ENCODE results near the gene LZTR1.
"Not testable (repeated sequence)": the region's sequence is repeated elsewhere in the genome, so short reads cannot be mapped to it uniquely, and the experiment has no call there.

Gene LZTR1

GRCh38 chr22:20999350-21000206 lies 17.5 kb downstream of the LZTR1 start:
- Histone ChIP-seq H3K9me3 (replicated peaks in 1 of 11) (no peaks in the 10 kb centered on the region), H3K4me3 (peak overlapping the region in 6 of 10 experiments; percentile 62 to 82 (median 77); a peak in 8 of 20 replicates), H3K27me3 (no peaks in the 10 kb centered on the region), H3K36me3 (peaks cover 29 to 61% (median 54%) of the 10 kb centered on the region in 11 experiments; a peak in 21 of 22 replicates), H3K4me2 (peak overlapping the region; percentile 96 to 100 (median 99)), H4K20me1 (peaks cover 0 to 64% (median 49%) of the 10 kb centered on the region in 11 experiments; a peak in 18 of 22 replicates), H3K4me1 (peaks cover 33 to 43% (median 37%) of the 10 kb centered on the region in 10 experiments), H3K27ac (peak overlapping the region in 2 of 11 experiments; percentile 95 to 98; a peak in 3 of 22 replicates), H3K9ac (peak overlapping the region; percentile 89 to 98 (median 95))
- TF ChIP-seq Cebpa-rat (IDR thresholded peaks at IDR 0.05) = no peak

- Histone ChIP-seq H3K27ac (peak overlapping the region; percentile 92 to 98 (median 96); a peak in 20 of 22 replicates), H3K9me3 (replicated peaks in 1 of 11) (no peaks in the 10 kb centered on the region), H3K4me3 (peak overlapping the region; percentile 62 to 82 (median 77)), H3K36me3 (peaks cover 29 to 53% (median 49%) of the 10 kb centered on the region in 11 experiments; a peak in 21 of 22 replicates), H3K4me1 (peaks cover 33 to 43% (median 37%) of the 10 kb centered on the region in 10 experiments), H3K9ac (peak overlapping the region; percentile 89 to 98 (median 95)), H4K20me1 (peaks cover 0 to 57% (median 46%) of the 10 kb centered on the region in 11 experiments; a peak in 18 of 22 replicates), H3K4me2 (peak overlapping the region; percentile 96 to 100 (median 99)), H3K27me3 (no peaks in the 10 kb centered on the region)
- no peak for TF ChIP-seq Cebpa-rat (IDR thresholded peaks at IDR 0.05)
Measured at GRCh38 chr22:21000207-21000986, 18.3 kb downstream of the LZTR1 start.

- no peaks in the 10 kb centered on the region for H3K9me3 ChIP-seq (replicated peaks in 1 of 11)
- H3K9ac ChIP-seq = peak overlapping the region; percentile 89 to 98 (median 95)
- peaks cover 33 to 43% (median 37%) of the 10 kb centered on the region in 10 experiments for H3K4me1 ChIP-seq
- no peak for TF ChIP-seq Cebpa-rat (IDR thresholded peaks at IDR 0.05)
- H3K27me3 ChIP-seq = no peaks in the 10 kb centered on the region
- H4K20me1 ChIP-seq = peaks cover 0 to 53% (median 44%) of the 10 kb centered on the region in 11 experiments; a peak in 18 of 22 replicates
- peaks cover 29 to 47% (median 44%) of the 10 kb centered on the region in 11 experiments; a peak in 21 of 22 replicates for H3K36me3 ChIP-seq
- peak overlapping the region; percentile 92 to 98 (median 96) for H3K27ac ChIP-seq
- H3K4me2 ChIP-seq = peak overlapping the region; percentile 96 to 100 (median 99)
- peak overlapping the region; percentile 62 to 82 (median 77) for H3K4me3 ChIP-seq
Measured at GRCh38 chr22:21000987-21001600, 19.0 kb downstream of the LZTR1 start.

GRCh38 chr22:21001601-21002325 lies 19.7 kb downstream of the LZTR1 start, which contains the start of gene THAP7:
Gene THAP7, minus strand, starts transcription at chr22:21002118. Its CDS starts 207 bp downstream, at chr22:21001911.
- Histone ChIP-seq H3K4me1 (peaks cover 33 to 43% (median 37%) of the 10 kb centered on the region in 10 experiments), H3K27me3 (no peaks in the 10 kb centered on the region), H3K9me3 (replicated peaks in 1 of 11) (no peaks in the 10 kb centered on the region), H4K20me1 (peaks cover 0 to 46% (median 41%) of the 10 kb centered on the region in 11 experiments; a peak in 17 of 22 replicates), H3K36me3 (peaks cover 29 to 41% (median 38%) of the 10 kb centered on the region in 11 experiments; a peak in 21 of 22 replicates), H3K9ac (peak within 1 kb of the TSS; percentile 89 to 98 (median 95)), H3K27ac (peak within 1 kb of the TSS; percentile 92 to 98 (median 96)), H3K4me3 (peak within 1 kb of the TSS; percentile 62 to 82 (median 77)), H3K4me2 (peak within 1 kb of the TSS; percentile 96 to 100 (median 99))
- no peak for TF ChIP-seq Cebpa-rat (IDR thresholded peaks at IDR 0.05)

- no peak for TF ChIP-seq Cebpa-rat (IDR thresholded peaks at IDR 0.05)
- peak overlapping the region; percentile 96 to 100 (median 99) for H3K4me2 ChIP-seq
- H3K9me3 ChIP-seq (replicated peaks in 1 of 11) = no peaks in the 10 kb centered on the region
- peaks cover 12 to 20% (median 18%) of the 10 kb centered on the region in 11 experiments; a peak in 21 of 22 replicates for H3K36me3 ChIP-seq
- H3K27ac ChIP-seq = no peak overlapping the region
- H3K27me3 ChIP-seq = no peaks in the 10 kb centered on the region
- peak overlapping the region in 4 of 10 experiments; percentile 70 to 79 (median 77); a peak in 4 of 20 replicates for H3K4me3 ChIP-seq
- peaks cover 33 to 42% (median 37%) of the 10 kb centered on the region in 10 experiments for H3K4me1 ChIP-seq
- H4K20me1 ChIP-seq = peaks cover 0 to 26% (median 21%) of the 10 kb centered on the region in 11 experiments; a peak in 17 of 22 replicates
- H3K9ac ChIP-seq = peak overlapping the region in 6 of 11 experiments; percentile 3 to 98 (median 95); a peak in 6 of 22 replicates
Measured at GRCh38 chr22:21003782-21004181, 21.7 kb downstream of the LZTR1 start.

- H3K27ac ChIP-seq; H3K9ac ChIP-seq; H3K27me3 ChIP-seq; H3K4me3 ChIP-seq; H4K20me1 ChIP-seq; H3K9me3 ChIP-seq (replicated peaks in 1 of 11); H3K36me3 ChIP-seq; H3K4me2 ChIP-seq: not testable (repeated sequence)
- peaks cover 6 to 15% (median 10%) of the 10 kb centered on the region in 10 experiments; a peak in 19 of 20 replicates for H3K4me1 ChIP-seq
Measured at GRCh38 chr22:21009208-21009607, 27.1 kb downstream of the LZTR1 start.

GRCh38 chr22:21009638-21010425 lies 27.7 kb downstream of the LZTR1 start:
- no peak overlapping the region for H3K9ac ChIP-seq

More at GRCh38 chr22:21009638-21010425, 27.7 kb downstream of the LZTR1 start:
- Histone ChIP-seq H3K4me1 (peaks cover 11 to 21% (median 17%) of the 10 kb centered on the region in 10 experiments), H3K36me3 (no peaks in the 10 kb centered on the region), H3K27ac (no peak overlapping the region), H3K27me3 (no peaks in the 10 kb centered on the region), H3K4me3 (no peak overlapping the region), H3K9me3 (replicated peaks in 1 of 11) (no peaks in the 10 kb centered on the region), H3K4me2 (no peak overlapping the region), H4K20me1 (peaks cover 0 to 9% (median 0%) of the 10 kb centered on the region in 11 experiments; a peak in 5 of 22 replicates)
- TF ChIP-seq Cebpa-rat (IDR thresholded peaks at IDR 0.05) = no peak
